Liver (tissue), 3 donors: ENCODE measurements around the gene BRF1.
"Not testable (repeated sequence)": the region's sequence is repeated elsewhere in the genome, so short reads cannot be mapped to it uniquely, and the experiment has no call there.

ENCODE experiments used
- CTCF ChIP-seq: fragments of 150-350 bp; IDR thresholded peaks from 2 replicates; pipeline ENCODE4 v1.5.1; 2017; ENCODE audit warnings: improper control_type of control experiment, low read depth, low read length; ENCODE audit not compliant: missing input control
- EGR1 ChIP-seq, 2 donors: IDR thresholded peaks; 2 replicates each; pipeline ENCODE4 v1.6.1; 2016 to 2018; ENCODE audit warnings: antibody characterized with exemption in 2 of 2, low read depth in 2 of 2
- FOXA1 ChIP-seq: IDR thresholded peaks from 2 replicates; pipeline ENCODE4 v1.6.1; 2016; ENCODE audit warnings: antibody characterized with exemption
- JUND ChIP-seq, 2 donors: IDR thresholded peaks; 2 replicates each; pipeline ENCODE4 v1.6.1; 2016; ENCODE audit warnings: antibody characterized with exemption in 2 of 2
- MAX ChIP-seq: IDR thresholded peaks from 2 replicates; pipeline ENCODE4 v1.6.1; 2016; ENCODE audit warnings: antibody characterized with exemption
- REST ChIP-seq: IDR thresholded peaks from 2 replicates; pipeline ENCODE4 v1.6.1; 2016; ENCODE audit warnings: antibody characterized with exemption, mild to moderate bottlenecking
- RXRA ChIP-seq, 2 donors: IDR thresholded peaks; 2 replicates each; pipeline ENCODE4 v1.6.1; 2017 to 2018; ENCODE audit warnings: antibody characterized with exemption in 2 of 2, mild to moderate bottlenecking in 1 of 2
- TAF1 ChIP-seq: conservative IDR thresholded peaks from 2 replicates; pipeline ENCODE4 v1.6.1; 2016; ENCODE audit warnings: antibody characterized with exemption, mild to moderate bottlenecking
- donor health status: healthy.
- donor health status: healthy.

DNA sequence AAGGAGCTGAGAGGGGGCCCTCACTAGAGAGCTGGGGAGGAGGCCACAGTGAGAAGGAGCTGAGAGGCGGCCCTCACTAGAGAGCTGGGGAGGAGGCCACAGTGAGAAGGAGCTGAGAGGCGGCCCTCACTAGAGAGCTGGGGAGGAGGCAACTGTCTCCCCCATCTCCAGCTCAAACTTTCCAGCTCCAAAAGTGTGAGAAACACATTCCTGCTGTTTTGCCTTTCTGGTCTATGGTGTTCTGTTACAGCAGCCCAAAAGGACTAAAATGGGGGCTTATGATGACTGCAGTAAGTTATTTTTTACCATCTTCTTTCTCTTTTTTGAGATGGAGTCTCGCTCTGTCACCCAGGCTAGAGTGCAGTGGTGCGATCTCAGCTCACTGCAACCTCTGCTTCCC is 23.4 kb downstream of the BRF1 start:
- not testable (repeated sequence) for TF ChIP-seq MAX; EGR1 (IDR thresholded peaks at IDR 0.05; ENCODE audit: low read depth in 2 of 2); RXRA (IDR thresholded peaks at IDR 0.05); FOXA1; CTCF; TAF1; JUND (IDR thresholded peaks at IDR 0.05); REST
